SJCRH30 (cell line): Measurements from ENCODE around the gene TMEM140. TPM values are rescaled to one million over a fixed set of nuclear protein-coding genes. Genes with fewer than 3 reads are reported as not detected.
A peak's percentile ranks its signal among the peaks of the same experiment; 100 is the strongest.

Experiments used
- DNase-seq, 2 experiments: peaks; one replicate each; pipeline ENCODE4 v3.0.0-alpha.2; 2015 to 2020
- H3K27ac ChIP-seq: fragments of 250-450 bp; sonication (Bioruptor Pico); 2 replicates; pipeline ENCODE4 v1.5.1; 2020; ENCODE audit warnings: mild to moderate bottlenecking, moderate library complexity
- H3K27me3 ChIP-seq: fragments of 250-450 bp; sonication (Bioruptor Pico); 2 replicates; pipeline ENCODE4 v1.5.1; 2020; ENCODE audit warnings: mild to moderate bottlenecking, moderate library complexity
- H3K36me3 ChIP-seq: fragments of 250-450 bp; sonication (Bioruptor Pico); 2 replicates; pipeline ENCODE4 v1.5.1; 2020; ENCODE audit warnings: mild to moderate bottlenecking, moderate library complexity
- H3K4me1 ChIP-seq: fragments of 250-450 bp; sonication (Bioruptor Pico); 2 replicates; pipeline ENCODE4 v1.5.1; 2020; ENCODE audit warnings: mild to moderate bottlenecking, moderate library complexity
- H3K4me3 ChIP-seq: fragments of 250-450 bp; sonication (Bioruptor Pico); 2 replicates; pipeline ENCODE4 v1.5.1; 2020; ENCODE audit warnings: mild to moderate bottlenecking, moderate library complexity
- H3K9me3 ChIP-seq: fragments of 250-450 bp; sonication (Bioruptor Pico); replicated peaks from 2 replicates; pipeline ENCODE4 v1.5.1; 2020; ENCODE audit warnings: mild to moderate bottlenecking, moderate library complexity
- total RNA-seq: library from RNA; depleted of rRNA; stranded (reverse); fragments of >200 nt; shearing (Covaris generic); gene quantifications from 2 replicates; pipeline ENCODE4 v1.2.3, GENCODE V29; 2014

The TMEM140 gene
- total RNA-seq, 1 experiment from 2014 or later = 0.12 TPM

GRCh38 chr7:135189221-135189662 lies 41.4 kb downstream of the TMEM140 start:
- no peak for DNase-seq
- Histone ChIP-seq H3K36me3 (peaks cover 7% of the 10 kb centered on the region), H3K27me3 (no peaks in the 10 kb centered on the region)

GRCh38 chr7:135189961-135190360 lies 42.1 kb downstream of the TMEM140 start:
- Histone ChIP-seq H3K27me3 (no peaks in the 10 kb centered on the region), H3K9me3 (no peaks in the 10 kb centered on the region), H3K36me3 (peaks cover 7% of the 10 kb centered on the region), H3K4me1 (no peaks in the 10 kb centered on the region), H3K27ac (no peak overlapping the region), H3K4me3 (no peak overlapping the region)
- no peak for DNase-seq

More at GRCh38 chr7:135189221-135189662, 41.4 kb downstream of the TMEM140 start:
- no peak overlapping the region for H3K27ac ChIP-seq
- H3K9me3 ChIP-seq = no peaks in the 10 kb centered on the region
- no peaks in the 10 kb centered on the region for H3K4me1 ChIP-seq
- no peak overlapping the region for H3K4me3 ChIP-seq

DNA sequence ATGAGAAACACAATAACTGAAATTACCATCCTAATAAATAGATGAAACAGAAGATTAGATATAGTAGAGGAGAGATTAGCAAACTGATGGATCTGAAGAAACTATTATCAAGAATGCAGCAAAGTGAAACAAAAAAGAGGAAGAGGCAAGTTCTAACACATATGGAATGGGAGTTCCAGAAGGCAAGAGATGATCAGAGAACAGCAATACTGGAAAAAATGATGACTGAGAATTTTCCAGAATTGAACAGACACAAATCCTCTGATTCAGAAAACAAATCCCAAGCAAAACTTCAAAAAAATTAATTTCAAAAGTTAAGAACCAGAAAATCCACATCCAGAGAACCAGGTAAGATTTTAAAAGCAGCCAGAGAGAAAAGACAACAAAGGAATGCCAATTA lies 42.8 kb downstream of the TMEM140 start:
- Histone ChIP-seq H3K27ac (no peak overlapping the region), H3K9me3 (no peaks in the 10 kb centered on the region), H3K4me3 (no peak overlapping the region), H3K27me3 (no peaks in the 10 kb centered on the region), H3K4me1 (no peaks in the 10 kb centered on the region), H3K36me3 (peaks cover 8% of the 10 kb centered on the region)
- DNase-seq = no peak

DNA sequence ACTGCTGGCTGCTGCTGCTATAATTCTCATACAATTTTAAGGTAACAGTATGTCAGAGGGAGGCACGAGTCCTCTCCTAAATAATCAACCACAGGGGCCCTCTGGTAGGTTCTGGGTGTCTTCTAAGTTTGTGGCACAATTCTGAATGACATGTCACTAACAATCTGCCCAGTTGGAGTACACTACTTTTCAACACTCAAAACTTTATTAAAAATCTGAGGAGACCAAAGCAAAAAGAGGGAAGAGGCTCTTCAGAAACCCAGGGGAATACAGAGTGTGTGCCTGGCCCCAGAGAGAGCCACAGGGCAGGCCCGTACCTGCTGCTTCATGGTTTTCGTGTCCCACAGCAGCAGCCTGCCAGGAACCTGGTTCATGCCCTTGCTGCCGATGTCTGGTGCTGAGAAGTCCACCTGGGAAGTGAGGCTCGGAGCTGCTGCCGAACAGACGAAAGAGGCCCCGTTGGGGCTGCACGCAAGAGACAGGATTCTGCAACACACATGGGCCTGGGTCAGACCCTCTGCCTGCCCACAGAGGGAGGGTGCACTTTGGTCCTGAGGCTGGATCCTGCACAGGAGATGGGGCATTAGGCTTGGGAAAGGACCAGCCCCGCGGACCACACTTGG lies 45.2 kb downstream of the TMEM140 start:
- Histone ChIP-seq H3K36me3 (peaks cover 3% of the 10 kb centered on the region), H3K27me3 (no peaks in the 10 kb centered on the region), H3K4me1 (no peaks in the 10 kb centered on the region), H3K4me3 (no peak overlapping the region), H3K27ac (peak overlapping the region; percentile 1; the same call in 1 of the 2 replicates), H3K9me3 (no peaks in the 10 kb centered on the region)
- DNase-seq = no peak

DNA sequence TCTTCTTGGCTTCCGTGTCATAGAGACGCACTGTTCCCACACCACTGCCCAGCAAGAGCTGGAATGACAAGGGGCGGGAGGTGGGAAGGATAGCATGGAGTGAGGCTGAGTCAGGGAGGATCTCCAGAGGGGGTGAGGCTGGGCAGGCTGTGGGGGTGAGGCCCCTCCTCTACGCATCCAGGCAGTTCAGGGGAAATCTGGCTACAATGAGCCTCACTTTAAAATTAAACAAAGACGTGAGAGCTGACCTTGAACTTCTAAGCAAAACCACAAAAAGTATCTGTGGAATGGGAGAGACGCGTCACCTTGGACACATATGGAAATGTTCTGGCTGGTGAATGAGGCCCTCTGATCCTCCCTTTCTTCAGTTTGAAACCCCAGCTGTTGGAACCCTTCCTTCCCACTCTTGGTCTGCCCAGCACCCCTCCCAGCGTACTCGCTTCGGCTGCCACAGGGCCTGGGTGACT lies 45.8 kb downstream of the TMEM140 start:
- Histone ChIP-seq H3K27ac (peak overlapping the region; percentile 22), H3K4me3 (no peak overlapping the region), H3K36me3 (peaks cover 3% of the 10 kb centered on the region), H3K27me3 (no peaks in the 10 kb centered on the region), H3K9me3 (no peaks in the 10 kb centered on the region), H3K4me1 (no peaks in the 10 kb centered on the region)
- DNase-seq = peak; percentile 34 to 44

DNA sequence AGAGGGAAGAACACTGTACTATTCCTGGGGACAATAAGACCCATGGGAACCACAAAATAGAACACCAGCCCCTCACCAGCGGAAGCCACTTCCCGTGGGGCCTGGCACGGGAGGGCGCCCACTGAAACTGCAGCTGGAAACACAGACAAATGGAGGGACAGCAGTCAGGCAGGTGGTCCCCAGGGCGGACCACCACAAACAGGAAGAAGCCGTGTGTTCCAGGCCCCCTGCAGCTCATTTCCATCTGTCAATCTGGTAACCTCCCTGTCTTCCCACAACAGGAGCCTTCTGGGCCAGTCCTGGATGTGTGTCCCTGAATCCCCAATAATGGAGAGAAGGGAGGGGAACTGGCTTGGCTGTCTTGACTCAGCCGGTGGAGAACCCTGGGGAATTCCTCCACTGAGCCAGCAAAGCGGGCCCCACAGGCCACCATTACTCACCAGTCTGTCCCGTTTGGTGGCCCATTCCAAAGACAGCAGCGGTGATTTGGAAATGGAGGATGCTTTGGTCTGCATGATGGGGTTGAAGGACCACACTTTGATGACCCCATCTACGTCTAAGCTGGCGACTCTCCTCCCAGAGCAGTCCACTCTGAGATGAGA lies 46.7 kb downstream of the TMEM140 start:
- Histone ChIP-seq H3K4me3 (no peak overlapping the region), H3K27me3 (no peaks in the 10 kb centered on the region), H3K27ac (0 out of 2 replicates have a peak overlapping the region, but pooled peaks have one; percentile 22), H3K9me3 (no peaks in the 10 kb centered on the region), H3K36me3 (peaks cover 8% of the 10 kb centered on the region), H3K4me1 (no peaks in the 10 kb centered on the region)
- DNase-seq = no peak

DNA sequence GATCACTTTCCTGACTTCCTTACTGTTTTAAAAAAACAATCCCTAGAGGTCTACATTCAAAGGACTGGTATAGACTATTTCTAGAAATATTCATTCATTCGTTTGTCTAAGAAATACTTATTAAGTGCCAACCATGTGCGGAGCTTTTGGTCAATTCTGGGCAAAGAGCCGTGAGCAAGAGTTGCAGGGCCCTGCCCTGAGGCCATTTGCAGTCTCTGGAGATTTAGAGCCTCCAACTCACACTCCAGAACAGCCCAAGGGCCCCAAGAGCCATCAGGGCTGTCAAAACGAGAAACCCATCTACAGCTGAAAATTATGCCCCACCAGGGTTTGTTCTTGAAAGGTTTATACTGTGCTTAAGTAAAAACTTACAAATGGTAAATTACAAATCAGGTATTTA lies 47.3 kb downstream of the TMEM140 start:
- no peaks in the 10 kb centered on the region for H3K9me3 ChIP-seq
- H3K27ac ChIP-seq = no peak overlapping the region
- H3K36me3 ChIP-seq = peaks cover 13% of the 10 kb centered on the region

GRCh38 chr7:135195968-135196629 lies 48.2 kb downstream of the TMEM140 start:
- Histone ChIP-seq H3K4me3 (no peak overlapping the region), H3K27me3 (no peaks in the 10 kb centered on the region), H3K27ac (no peak overlapping the region), H3K9me3 (no peaks in the 10 kb centered on the region), H3K4me1 (peaks cover 10% of the 10 kb centered on the region), H3K36me3 (peaks cover 14% of the 10 kb centered on the region)
- no peak for DNase-seq

More for the DNA sequence above, 47.3 kb downstream of the TMEM140 start:
- Histone ChIP-seq H3K27me3 (no peaks in the 10 kb centered on the region), H3K4me1 (peaks cover 1% of the 10 kb centered on the region; the same call in 1 of the 2 replicates), H3K4me3 (no peak overlapping the region)
- DNase-seq = no peak

DNA sequence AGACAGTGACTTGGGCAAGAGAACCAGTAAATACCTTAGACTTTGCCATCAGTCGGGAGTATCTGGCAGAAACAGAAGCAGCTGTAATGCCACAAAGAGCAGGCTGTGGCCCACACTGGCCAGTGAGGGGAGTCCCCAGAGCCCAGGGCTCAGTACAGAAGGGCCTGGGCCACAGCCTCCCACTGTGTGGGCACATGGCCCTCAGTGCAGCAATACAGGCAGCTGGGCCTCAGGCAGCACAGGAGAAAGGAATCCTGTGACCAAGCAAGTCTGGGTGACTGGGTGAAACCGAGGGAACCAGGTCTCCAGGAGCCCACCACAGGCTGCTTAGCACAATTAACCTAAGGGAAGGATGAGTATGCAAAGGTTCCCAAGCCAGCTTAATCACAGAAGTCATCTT lies 49.5 kb downstream of the TMEM140 start:
- no peak for DNase-seq
- no peaks in the 10 kb centered on the region for H3K27me3 ChIP-seq
- peaks cover 17% of the 10 kb centered on the region for H3K4me1 ChIP-seq
- no peaks in the 10 kb centered on the region for H3K9me3 ChIP-seq
- no peak overlapping the region for H3K27ac ChIP-seq
- peaks cover 16% of the 10 kb centered on the region for H3K36me3 ChIP-seq
- no peak overlapping the region for H3K4me3 ChIP-seq

- no peaks in the 10 kb centered on the region for H3K27me3 ChIP-seq
- H3K4me3 ChIP-seq = no peak overlapping the region
- DNase-seq = no peak
- H3K27ac ChIP-seq = no peak overlapping the region
- peaks cover 17% of the 10 kb centered on the region for H3K4me1 ChIP-seq
- no peaks in the 10 kb centered on the region for H3K9me3 ChIP-seq
- H3K36me3 ChIP-seq = peaks cover 18% of the 10 kb centered on the region
Observed at GRCh38 chr7:135197906-135198655, 50.2 kb downstream of the TMEM140 start.

- no peaks in the 10 kb centered on the region for H3K9me3 ChIP-seq
- H3K36me3 ChIP-seq = peaks cover 22% of the 10 kb centered on the region
- H3K27me3 ChIP-seq = no peaks in the 10 kb centered on the region
- DNase-seq = no peak
- peaks cover 17% of the 10 kb centered on the region for H3K4me1 ChIP-seq
- H3K27ac ChIP-seq = no peak overlapping the region
- no peak overlapping the region for H3K4me3 ChIP-seq
Observed at GRCh38 chr7:135199439-135199838, 51.6 kb downstream of the TMEM140 start.

- peak; percentile 55 to 79 for DNase-seq
- Histone ChIP-seq H3K4me1 (peaks cover 17% of the 10 kb centered on the region), H3K27ac (peak overlapping the region; percentile 10; the same call in 1 of the 2 replicates), H3K4me3 (no peak overlapping the region), H3K36me3 (peaks cover 19% of the 10 kb centered on the region), H3K9me3 (no peaks in the 10 kb centered on the region), H3K27me3 (no peaks in the 10 kb centered on the region)
Observed at GRCh38 chr7:135200821-135201331, 53.0 kb downstream of the TMEM140 start.

- Histone ChIP-seq H3K27ac (no peak overlapping the region; the same call in 1 of the 2 replicates), H3K9me3 (no peaks in the 10 kb centered on the region), H3K36me3 (peaks cover 19% of the 10 kb centered on the region), H3K4me3 (no peak overlapping the region), H3K27me3 (no peaks in the 10 kb centered on the region), H3K4me1 (peaks cover 17% of the 10 kb centered on the region)
- DNase-seq = no peak
Observed at GRCh38 chr7:135201350-135201749, 53.5 kb downstream of the TMEM140 start.

DNA sequence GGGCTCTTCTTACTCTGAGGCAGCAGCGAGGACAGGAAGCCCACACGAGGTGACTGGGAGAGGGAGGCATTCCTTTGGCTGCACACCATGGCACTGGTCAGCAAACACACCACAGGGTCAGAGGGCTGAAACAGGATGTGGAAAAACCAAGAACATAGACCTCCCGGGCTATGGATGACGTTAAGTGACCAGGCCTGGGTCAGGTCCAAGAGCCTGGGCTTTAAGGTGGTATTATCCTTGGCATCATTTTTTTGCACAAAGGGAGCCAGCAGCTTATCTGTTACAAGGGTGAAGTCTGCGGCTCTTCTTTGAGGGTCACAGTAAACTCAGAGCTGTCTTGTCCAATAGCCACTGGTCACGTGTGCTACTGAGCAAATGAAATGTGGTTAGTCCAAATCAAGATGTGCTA lies 56.5 kb downstream of the TMEM140 start:
- Histone ChIP-seq H3K36me3 (peaks cover 15% of the 10 kb centered on the region), H3K9me3 (no peaks in the 10 kb centered on the region), H3K4me1 (peaks cover 17% of the 10 kb centered on the region), H3K27me3 (no peaks in the 10 kb centered on the region), H3K27ac (no peak overlapping the region), H3K4me3 (no peak overlapping the region)
- DNase-seq = no peak
